GM18951 (cell line): Measurements from ENCODE around the gene MUC5AC.
"Not testable (repeated sequence)": the region's sequence is repeated elsewhere in the genome, so short reads cannot be mapped to it uniquely, and the experiment has no call there.

Experiments
- POLR2A ChIP-seq: IDR thresholded peaks from 4 replicates; pipeline ENCODE4 v1.6.1; 2011; ENCODE audit warnings: mild to moderate bottlenecking; ENCODE audit not compliant: insufficient read length, insufficient read depth; ENCODE audit errors: extremely low read depth
- in situ Hi-C: fragments of 300-500 bp; cut with MboI; formaldehyde crosslinking; loops from one replicate; pipeline ENCODE4 v1.12.0; 2022; ENCODE audit warnings: low sequenced_read_pairs, mixed read lengths, inconsistent platforms; ENCODE audit not compliant: unreplicated experiment

MUC5AC gene

DNA sequence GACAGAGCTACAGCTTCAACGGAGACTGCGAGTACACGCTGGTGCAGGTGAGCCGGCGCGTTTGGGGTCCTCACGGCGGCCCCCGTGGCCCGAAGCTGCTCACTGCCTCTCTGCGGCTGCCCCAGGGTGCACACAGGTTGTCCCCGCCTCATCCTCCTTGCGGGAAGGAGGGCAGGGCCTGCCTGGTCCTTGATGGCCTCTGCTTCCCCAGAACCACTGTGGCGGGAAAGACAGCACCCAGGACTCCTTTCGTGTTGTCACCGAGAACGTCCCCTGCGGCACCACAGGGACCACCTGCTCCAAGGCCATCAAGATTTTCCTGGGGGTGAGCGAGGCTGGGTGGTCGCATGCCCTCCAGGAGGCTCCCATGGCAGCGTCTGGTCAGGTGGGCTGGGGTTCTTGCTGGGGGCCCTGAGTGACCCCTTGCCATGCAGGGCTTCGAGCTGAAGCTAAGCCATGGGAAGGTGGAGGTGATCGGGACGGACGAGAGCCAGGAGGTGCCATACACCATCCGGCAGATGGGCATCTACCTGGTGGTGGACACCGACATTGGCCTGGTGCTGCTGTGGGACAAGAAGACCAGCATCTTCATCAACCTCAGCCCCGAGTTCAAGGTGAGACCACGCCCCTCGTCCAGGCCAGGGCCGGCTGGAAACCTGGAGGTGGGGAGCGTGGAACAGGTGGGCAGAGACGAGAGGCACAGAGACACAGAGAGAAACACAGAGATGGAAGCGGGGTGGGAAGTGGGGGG is 19.4 kb downstream of the MUC5AC start:
- no peak for TF ChIP-seq POLR2A
- in situ Hi-C loops: no loop called here

DNA sequence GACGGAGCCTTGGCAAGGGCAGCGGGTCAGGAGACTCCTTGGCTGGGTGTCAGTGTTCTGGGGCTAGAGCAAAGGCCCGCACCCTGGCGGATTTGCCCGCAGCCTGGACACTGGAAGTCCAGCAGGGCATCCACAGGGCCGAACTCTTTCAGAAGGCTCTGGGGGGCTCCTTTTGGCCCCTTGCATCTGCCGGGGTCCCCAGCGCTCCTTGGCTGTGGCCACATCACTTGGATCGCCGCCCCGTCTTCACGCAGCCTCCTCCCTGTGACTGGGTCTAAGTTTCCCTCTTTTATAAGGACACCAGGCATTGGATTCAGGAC is 20.0 kb downstream of the MUC5AC start:
- TF ChIP-seq POLR2A: no peak
- in situ Hi-C loops: no loop called here

DNA sequence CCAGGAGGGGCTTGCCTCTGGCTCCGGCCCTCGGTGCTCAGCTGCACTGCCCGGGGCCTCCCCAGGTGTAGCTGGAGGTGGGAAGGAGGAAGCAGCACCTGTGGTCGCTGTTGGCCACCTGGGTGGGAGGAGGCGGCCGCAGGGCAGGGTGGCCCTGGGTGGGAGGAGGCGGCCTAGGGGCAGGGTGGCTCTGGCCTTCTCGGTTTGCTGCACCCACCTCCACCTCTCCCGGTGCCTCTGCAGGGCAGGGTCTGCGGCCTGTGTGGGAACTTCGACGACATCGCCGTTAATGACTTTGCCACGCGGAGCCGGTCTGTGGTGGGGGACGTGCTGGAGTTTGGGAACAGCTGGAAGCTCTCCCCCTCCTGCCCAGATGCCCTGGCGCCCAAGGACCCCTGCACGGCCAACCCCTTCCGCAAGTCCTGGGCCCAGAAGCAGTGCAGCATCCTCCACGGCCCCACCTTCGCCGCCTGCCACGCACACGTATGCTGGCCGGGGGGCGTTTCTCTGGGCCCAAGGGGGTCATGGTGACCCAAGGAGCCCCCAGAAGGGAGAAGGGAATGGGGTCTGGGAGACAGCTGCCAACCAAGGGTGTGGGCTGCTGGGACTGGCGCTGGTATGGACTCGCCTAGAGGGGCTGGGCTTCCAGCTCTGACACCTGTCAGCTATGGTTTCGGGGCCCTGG is 20.6 kb downstream of the MUC5AC start:
- no peak for TF ChIP-seq POLR2A
- in situ Hi-C loops: no loop called here

DNA sequence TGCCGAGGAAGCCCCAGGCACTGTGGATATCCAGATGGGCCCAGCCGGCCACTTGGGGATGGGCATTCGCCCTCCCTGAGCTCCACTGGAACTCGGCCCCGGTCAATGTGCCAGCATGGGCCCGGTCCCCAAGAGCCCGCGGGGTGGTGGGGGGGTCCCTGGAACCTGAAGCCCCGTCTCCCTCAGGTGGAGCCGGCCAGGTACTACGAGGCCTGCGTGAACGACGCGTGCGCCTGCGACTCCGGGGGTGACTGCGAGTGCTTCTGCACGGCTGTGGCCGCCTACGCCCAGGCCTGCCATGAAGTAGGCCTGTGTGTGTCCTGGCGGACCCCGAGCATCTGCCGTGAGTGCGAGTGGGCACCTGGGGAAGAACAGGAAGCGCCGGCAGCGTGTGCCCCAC is 21.2 kb downstream of the MUC5AC start:
- TF ChIP-seq POLR2A: no peak

DNA sequence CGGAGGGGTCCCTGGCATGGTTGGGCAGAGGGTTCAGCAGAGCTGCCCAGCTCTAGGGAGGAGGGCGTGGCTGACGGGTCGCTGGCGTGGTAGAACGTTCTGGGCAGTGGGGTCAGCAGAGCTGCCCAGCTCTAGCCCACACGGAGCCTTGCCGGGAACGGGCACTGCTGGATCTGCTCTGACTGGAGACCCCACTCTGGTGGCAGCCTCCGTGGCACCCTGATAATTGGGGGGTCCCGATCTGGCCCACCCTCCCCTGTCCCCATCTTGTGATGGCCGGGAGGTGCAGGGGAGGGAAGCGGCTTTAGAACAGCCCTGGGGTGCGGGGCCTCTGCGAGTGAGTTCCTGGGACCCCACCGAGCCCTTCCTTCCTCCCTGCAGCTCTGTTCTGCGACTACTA is 21.9 kb downstream of the MUC5AC start:
- in situ Hi-C loops: no loop called here
- TF ChIP-seq POLR2A: no peak

More for the DNA sequence above, 21.2 kb downstream of the MUC5AC start:
- in situ Hi-C loops: no loop called here

DNA sequence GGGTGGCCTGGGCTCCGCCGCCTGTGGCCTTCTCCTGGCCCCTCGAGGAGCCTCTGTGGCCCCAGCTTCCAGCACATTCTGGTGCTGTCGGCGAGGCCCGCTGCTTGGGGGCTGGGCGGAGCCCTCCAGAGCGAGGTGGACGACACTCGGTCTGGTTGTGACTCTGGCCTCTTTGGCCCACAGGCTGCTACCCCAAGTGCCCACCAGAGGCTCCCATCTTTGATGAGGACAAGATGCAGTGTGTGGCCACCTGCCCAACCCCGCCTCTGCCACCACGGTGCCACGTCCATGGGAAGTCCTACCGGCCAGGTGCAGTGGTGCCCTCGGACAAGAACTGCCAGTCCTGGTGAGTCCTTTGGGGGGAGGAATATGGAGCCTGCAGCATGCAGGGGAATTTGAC is 22.4 kb downstream of the MUC5AC start:
- in situ Hi-C loops: no loop called here
- no peak for TF ChIP-seq POLR2A

DNA sequence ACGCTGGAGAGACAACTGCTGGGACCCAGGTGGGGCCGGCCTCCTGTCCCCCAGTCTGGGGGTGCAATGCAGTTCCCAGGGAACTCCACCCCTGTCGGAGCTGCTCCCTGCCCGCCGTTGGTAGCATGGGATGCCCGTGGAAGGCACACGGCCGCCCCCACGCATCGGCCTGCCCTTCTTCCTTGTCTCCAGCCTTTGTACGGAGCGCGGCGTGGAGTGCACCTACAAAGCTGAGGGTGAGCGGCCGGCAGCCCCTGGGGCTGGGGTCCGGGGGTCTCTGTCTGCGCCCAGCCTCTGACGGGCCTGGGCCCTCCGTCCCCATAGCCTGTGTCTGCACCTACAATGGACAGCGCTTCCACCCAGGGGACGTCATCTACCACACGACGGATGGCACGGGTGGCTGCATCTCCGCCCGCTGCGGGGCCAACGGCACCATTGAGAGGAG is 23.2 kb downstream of the MUC5AC start:
- in situ Hi-C loops: no loop called here
- no peak for TF ChIP-seq POLR2A

DNA sequence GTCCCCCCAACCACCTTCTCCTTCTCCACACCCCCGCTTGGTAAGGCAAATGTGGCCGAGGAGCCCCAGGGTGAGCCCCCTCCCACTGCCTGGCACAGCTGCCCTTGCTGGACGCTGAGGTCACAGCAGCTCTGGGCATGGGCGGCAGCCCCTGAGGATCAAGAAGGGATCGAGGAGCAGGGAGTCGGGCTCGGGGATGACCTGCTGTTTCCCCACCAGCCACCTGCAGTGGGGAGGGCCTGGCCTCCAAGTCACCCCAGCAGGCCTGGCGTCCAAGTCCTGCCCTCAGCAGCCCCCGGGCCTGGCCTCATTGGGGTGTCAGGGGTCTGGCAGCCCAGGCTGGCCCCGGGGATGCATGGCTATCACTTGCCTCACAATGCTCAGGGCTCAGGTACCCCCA is 23.7 kb downstream of the MUC5AC start:
- in situ Hi-C loops: no loop called here
- no peak for TF ChIP-seq POLR2A

DNA sequence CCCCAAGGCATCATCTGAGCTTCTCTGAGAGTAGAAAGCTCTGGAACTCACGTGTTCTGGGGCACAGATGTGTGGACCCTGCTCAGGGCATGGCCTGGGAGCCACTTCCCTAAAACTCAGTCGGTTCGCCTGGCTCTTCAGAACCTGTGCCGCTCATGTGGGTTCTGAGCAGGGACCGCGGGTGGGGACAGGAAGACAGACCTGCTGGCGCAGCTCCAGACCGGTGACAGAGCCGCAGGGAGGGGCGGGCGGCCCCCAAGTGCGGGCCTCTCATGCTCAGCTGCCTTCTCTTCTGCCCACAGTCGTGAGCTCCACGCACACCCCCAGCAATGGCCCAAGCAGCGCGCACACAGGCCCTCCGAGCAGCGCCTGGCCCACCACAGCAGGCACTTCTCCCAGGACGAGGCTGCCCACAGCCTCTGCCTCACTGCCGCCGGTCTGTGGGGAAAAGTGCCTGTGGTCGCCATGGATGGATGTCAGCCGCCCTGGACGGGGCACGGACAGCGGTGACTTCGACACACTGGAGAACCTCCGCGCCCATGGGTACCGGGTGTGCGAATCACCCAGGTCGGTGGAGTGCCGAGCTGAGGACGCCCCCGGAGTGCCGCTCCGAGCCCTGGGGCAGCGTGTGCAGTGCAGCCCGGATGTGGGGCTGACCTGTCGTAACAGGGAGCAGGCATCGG is 24.2 kb downstream of the MUC5AC start:
- in situ Hi-C loops: no loop called here

DNA sequence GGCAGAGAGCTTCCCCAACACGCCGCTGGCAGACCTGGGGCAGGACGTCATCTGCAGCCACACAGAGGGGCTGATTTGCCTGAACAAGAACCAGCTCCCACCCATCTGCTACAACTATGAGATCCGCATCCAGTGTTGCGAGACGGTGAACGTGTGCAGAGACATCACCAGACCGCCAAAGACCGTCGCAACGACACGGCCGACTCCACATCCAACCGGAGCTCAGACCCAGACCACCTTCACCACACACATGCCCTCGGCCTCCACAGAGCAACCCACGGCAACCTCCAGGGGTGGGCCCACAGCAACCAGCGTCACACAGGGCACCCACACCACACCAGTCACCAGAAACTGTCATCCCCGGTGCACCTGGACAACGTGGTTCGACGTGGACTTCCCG is 26.4 kb downstream of the MUC5AC start:
- in situ Hi-C loops: not testable (repeated sequence)

More for the DNA sequence above, 24.2 kb downstream of the MUC5AC start:
- TF ChIP-seq POLR2A: no peak

DNA sequence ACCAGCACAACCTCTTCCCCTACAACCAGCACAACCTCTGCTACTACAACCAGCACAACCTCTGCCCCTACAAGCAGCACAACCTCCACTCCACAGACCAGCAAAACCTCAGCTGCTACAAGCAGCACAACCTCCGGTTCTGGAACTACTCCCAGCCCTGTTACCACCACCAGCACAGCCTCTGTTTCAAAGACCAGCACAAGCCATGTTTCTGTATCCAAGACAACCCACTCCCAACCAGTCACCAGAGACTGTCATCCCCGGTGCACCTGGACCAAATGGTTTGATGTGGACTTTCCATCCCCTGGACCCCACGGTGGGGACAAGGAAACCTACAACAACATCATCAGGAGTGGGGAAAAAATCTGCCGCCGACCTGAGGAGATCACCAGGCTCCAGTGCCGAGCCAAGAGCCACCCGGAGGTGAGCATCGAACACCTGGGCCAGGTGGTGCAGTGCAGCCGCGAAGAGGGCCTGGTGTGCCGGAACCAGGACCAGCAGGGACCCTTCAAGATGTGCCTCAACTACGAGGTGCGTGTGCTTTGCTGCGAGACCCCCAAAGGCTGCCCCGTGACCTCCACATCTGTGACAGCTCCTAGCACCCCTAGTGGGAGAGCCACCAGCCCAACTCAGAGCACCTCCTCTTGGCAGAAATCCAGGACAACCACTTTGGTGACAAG is 30.8 kb downstream of the MUC5AC start:
- in situ Hi-C loops: not testable (repeated sequence)

DNA sequence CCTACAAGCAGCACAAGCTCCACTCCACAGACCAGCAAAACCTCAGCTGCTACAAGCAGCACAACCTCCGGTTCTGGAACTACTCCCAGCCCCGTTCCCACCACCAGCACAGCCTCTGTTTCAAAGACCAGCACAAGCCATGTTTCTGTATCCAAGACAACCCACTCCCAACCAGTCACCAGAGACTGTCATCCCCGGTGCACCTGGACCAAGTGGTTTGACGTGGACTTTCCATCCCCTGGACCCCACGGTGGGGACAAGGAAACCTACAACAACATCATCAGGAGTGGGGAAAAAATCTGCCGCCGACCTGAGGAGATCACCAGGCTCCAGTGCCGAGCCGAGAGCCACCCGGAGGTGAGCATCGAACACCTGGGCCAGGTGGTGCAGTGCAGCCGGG is 32.1 kb downstream of the MUC5AC start:
- in situ Hi-C loops: not testable (repeated sequence)

DNA sequence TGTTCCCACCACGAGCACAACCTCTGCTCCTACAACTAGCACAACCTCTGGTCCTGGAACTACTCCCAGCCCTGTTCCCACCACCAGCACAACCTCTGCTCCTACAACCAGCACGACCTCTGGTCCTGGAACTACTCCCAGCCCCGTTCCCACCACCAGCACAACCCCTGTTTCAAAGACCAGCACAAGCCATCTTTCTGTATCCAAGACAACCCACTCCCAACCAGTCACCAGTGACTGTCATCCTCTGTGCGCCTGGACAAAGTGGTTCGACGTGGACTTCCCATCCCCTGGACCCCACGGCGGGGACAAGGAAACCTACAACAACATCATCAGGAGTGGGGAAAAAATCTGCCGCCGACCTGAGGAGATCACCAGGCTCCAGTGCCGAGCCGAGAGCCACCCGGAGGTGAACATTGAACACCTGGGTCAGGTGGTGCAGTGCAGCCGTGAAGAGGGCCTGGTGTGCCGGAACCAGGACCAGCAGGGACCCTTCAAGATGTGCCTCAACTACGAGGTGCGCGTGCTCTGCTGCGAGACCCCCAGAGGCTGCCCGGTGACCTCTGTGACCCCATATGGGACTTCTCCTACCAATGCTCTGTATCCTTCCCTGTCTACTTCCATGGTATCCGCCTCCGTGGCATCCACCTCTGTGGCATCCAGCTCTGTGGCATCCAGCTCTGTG is 34.2 kb downstream of the MUC5AC start:
- in situ Hi-C loops: not testable (repeated sequence)
